Astrocyte of the spinal cord (primary cell): ENCODE data around the gene VPS9D1.
A peak's percentile ranks its signal among the peaks of the same experiment; 100 is the strongest.

ENCODE experiments used
- DNase-seq: peaks from one replicate; pipeline ENCODE4 v3.0.0; 2011; ENCODE audit warnings: low read depth, low spot score
- H3K4me3 ChIP-seq: 2 replicates; pipeline ENCODE4 v1.5.1; 2011; ENCODE audit warnings: low read depth, mild to moderate bottlenecking, low read length, moderate library complexity
- CTCF ChIP-seq: IDR thresholded peaks from 2 replicates; pipeline ENCODE4 v1.5.1; 2012; ENCODE audit warnings: low read depth, mild to moderate bottlenecking, low read length, inconsistent platforms
- in situ Hi-C: cut with HindIII; loops from 2 replicates; pipeline ENCODE4 v1.10.0; 2017; ENCODE audit warnings: low sequenced_read_pairs

VPS9D1 gene

DNA sequence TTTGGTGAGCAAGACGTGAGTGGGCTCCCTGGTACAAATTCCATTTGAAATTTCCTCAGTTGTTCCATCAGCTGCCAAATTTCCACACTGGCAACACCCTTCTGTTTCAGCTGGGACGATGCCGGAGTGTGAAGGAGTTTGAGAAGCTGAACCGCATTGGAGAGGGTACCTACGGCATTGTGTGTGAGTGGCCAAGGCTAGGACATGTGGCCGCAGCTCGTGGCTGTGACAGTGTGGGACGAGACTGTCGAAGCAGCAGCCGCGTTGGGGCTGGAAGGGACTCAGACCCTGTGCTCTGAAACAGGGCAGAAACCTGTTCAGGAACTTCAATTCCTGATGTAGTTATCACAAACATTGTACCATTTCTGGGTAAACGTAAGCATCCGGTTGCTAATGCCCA, 31.6 kb downstream of the VPS9D1 start:
- in situ Hi-C loops = no loop called here
- no peak for TF ChIP-seq CTCF
- DNase-seq = no peak
- H3K4me3 ChIP-seq = no peak overlapping the region

DNA sequence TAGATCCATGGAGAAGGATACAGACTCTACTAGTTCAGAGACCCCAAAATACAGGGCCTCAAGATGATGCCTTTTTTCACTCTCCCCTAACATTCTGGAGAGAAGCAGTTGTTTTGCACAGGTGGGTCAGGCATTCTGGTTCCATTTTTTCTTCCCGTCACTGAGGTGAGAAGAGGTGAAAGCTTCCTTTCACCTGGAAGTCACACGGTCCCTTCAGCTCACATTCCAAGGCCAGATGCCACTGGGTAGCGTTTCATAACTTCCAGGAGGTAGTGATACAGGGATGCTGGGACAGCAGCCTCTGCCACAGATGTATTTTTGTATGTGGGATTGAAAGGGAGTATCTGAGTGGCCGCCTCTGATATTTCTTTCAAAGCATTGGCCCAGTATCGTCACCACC, 32.3 kb downstream of the VPS9D1 start:
- TF ChIP-seq CTCF = no peak
- no peak overlapping the region for H3K4me3 ChIP-seq
- in situ Hi-C loops = no loop called here
- no peak for DNase-seq

DNA sequence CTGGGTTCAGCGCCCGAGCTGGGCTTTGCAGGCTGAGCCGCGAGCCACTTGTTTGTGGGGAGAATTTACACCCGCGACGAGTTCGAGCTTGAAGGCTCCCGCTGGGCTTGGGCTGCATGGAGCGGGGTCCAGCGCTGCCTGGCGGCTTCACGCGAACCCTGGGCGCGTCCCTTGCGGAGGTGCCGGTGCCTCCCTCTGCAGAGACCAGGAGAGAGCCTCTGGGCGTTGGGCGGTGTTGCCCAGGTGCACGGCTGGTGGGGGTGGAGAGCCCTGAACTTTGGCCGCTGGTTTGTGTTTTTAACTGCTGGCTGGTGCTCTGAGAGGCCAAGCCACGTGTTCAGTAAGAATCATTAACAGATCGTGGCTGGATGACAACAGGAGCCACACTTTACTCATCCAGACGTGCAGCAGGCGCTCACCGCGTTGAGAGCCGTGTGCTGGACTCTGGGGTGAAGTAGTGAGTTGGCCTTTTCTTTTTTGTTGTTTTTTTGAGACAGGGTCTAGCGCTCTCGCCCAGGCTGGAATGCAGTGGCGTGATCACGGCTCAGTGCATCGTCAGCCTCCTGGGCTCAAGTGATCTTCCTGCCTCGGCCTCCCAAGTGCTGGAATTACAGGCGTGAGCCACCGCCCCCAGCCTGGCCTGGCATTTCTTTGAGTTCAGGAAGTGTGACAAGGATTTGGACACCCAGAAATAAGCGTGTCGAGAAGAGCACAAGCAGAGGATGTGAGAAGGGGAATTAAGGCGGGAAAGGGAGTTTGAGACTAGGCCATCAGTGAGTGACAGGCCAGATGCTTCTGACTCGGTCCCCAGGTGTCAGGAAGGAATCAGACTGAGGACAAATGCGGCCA, 33.4 kb downstream of the VPS9D1 start:
- peak; percentile 40 for DNase-seq
- no peak for TF ChIP-seq CTCF

GRCh38 chr16:89686520-89687091, 34.1 kb downstream of the VPS9D1 start, which contains the start of gene CDK10:
CDK10 (plus strand) TSS chr16:89686689; CDS start chr16:89686711, 22 bp downstream.
- DNase-seq = peak; percentile 90
- no peak for TF ChIP-seq CTCF
- in situ Hi-C loops = no loop called here
- peak within 1 kb of the TSS; percentile 60 for H3K4me3 ChIP-seq

More for the DNA sequence above, 33.4 kb downstream of the VPS9D1 start:
- in situ Hi-C loops = no loop called here
- peak overlapping the region; percentile 60 for H3K4me3 ChIP-seq

DNA sequence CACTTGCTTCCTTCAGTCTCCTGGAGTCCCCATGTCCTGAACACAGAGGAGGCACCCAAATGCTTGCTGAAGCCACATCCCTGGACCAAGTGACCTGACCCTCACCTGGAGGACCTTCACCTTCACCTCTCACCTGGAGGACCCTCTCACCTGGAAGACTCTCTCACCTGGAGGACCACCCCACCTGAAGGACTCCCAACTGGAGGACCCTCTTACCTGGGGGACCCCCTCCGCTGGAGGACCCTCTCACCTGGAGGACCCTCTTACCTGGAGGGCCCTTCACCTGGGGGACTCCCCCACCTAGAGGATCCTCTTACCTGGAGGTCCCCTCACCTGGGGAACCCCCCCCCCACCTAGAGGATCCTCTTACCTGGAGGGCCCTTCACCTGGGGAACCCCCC, 34.8 kb downstream of the VPS9D1 start:
- no peak for DNase-seq
- in situ Hi-C loops = no loop called here
- no peak for TF ChIP-seq CTCF
- no peak overlapping the region for H3K4me3 ChIP-seq

DNA sequence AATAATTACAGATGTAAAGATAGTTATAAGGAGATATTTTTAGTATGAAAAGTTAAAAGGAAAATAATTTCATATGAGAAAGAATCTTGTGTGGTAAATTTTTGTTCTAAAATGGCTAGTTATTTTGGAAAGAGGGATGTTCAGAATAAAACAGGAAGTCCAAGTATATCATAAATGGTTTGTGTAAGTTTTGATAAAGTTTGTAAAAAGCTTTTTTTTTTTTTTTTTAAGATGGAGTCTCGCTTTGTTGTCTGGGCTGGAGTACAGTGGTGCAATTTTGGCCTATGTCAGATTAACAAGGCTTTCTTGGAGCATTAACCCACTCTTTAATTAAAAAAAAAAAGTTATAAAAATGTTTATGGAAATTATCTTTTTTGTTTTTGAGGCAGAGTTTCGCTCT, 42.4 kb downstream of the VPS9D1 start:
- no peak for DNase-seq
- H3K4me3 ChIP-seq = no peak overlapping the region
- TF ChIP-seq CTCF = no peak
- in situ Hi-C loops = no loop called here
